Heart left ventricle (tissue), 16 donors: ENCODE data around the gene NEDD4L. TPM values are rescaled to one million over a fixed set of nuclear protein-coding genes. Genes with fewer than 3 reads are reported as not detected.

Source experiments
- ATAC-seq, 4 donors: fragments of 200-7000 bp; cut with Tn5 transposase; one replicate each; pipeline ENCODE4 v1.9.1; 2020 to 2022; ENCODE audit warnings: moderate library complexity in 4 of 4, mild to moderate bottlenecking in 3 of 4, moderate number of reproducible peaks in 1 of 4
- DNase-seq, 5 donors: peaks; one replicate each; pipeline ENCODE4 v3.0.0-alpha.2; 2020
- H3K27ac ChIP-seq, 12 donors: fragments of 200-600 bp; sonication (generic) in 4 of 12; one replicate each; pipeline versions ENCODE4 v1.5.0 to v1.8.0; 2016 to 2022; ENCODE audit warnings: mild to moderate bottlenecking in 2 of 12
- H3K27me3 ChIP-seq, 9 donors: fragments of 200-600 bp; sonication (generic) in 2 of 9; one replicate each; pipeline versions ENCODE4 v1.5.1 to v1.8.0; 2016 to 2022; ENCODE audit warnings: mild to moderate bottlenecking in 3 of 9
- H3K36me3 ChIP-seq, 9 donors: fragments of 200-600 bp; sonication (generic) in 2 of 9; one replicate each; pipeline versions ENCODE4 v1.5.0 to v1.8.0; 2018 to 2022; ENCODE audit warnings: mild to moderate bottlenecking in 2 of 9
- H3K4me1 ChIP-seq, 12 donors: fragments of 200-600 bp; sonication (generic) in 4 of 12; one replicate each; pipeline versions ENCODE4 v1.5.0 to v1.8.0; 2016 to 2022; ENCODE audit warnings: mild to moderate bottlenecking in 3 of 12
- H3K4me3 ChIP-seq, 12 donors: fragments of 200-600 bp; sonication (generic) in 4 of 12; one replicate each; pipeline versions ENCODE4 v1.5.0 to v1.8.0; 2017 to 2022; ENCODE audit warnings: mild to moderate bottlenecking in 9 of 12, moderate library complexity in 4 of 12
- H3K9me3 ChIP-seq, 12 donors: fragments of 200-600 bp; sonication (generic) in 4 of 12; one replicate each; pipeline versions ENCODE4 v1.5.0 to v1.8.0; 2016 to 2022; ENCODE audit warnings: mild to moderate bottlenecking in 1 of 12
- CTCF ChIP-seq, 12 donors: fragments of 200-600 bp; sonication (generic) in 4 of 12; IDR thresholded peaks; one replicate each; pipeline versions ENCODE4 v1.5.0 to v1.8.0; 2018 to 2022; ENCODE audit warnings: antibody characterized with exemption in 12 of 12, mild to moderate bottlenecking in 5 of 12
- POLR2A ChIP-seq, 2 donors: fragments of 450-650 bp; IDR thresholded peaks; one replicate each; pipeline ENCODE4 v1.6.1; 2017; ENCODE audit warnings: antibody characterized with exemption in 2 of 2, mild to moderate bottlenecking in 2 of 2, moderate library complexity in 2 of 2
- WGBS, 4 donors: extraction: QIAGEN DNeasy Blood & Tissue Kit in 2 of 4; methylation state at CpG; one replicate each; pipeline versions ENCODE4 v1.1.5 to v1.1.7; 2013 to 2018; 5-methylcytosine and 5-hydroxymethylcytosine counted together
- intact Hi-C, 10 donors: fragments of 100-400 bp; cut with DNase I; formaldehyde crosslinking; loops; one replicate each; pipeline versions ENCODE4 v1.11.1 to v1.14.2; 2022
- polyA plus RNA-seq, 2 donors: library from polyadenylated mRNA; stranded (reverse); fragments of 200-250 nt; gene quantifications; one replicate each; pipeline ENCODE4 v1.2.3, GENCODE V29; 2013
- total RNA-seq, 9 donors: library from RNA; depleted of rRNA in 2 of 9; stranded (reverse); fragments of >200 nt in 2 of 9; fragmentation: NEBNext Ultra II Directional in 3 of 9; extraction: Animal tissue kit (Norgen Biotek cat#: 25700) in 3 of 9; gene quantifications; one replicate each; pipeline versions ENCODE4 v1.1.0 to v1.2.4, GENCODE V29; 2016 to 2023
- donor health status: ischemic (EF 13 %, LVEDD 7.1; RV severe dilation, severe dysfunction).
- donor health status: healthy with polysubstance abuse.
- donor health status: DM: no; HTN: yes; CAD: no.
- donor health status: DM: no; HTN: no; CAD: no.
- donor health status: ischemic (EF 25% LVEDD 6.9; RV normal size, moderate dysfunction).
- donor health status: ischemic (EF 25% LVEDD 5.7; RV mildly dilated, moderate dysfunction).
- donor health status: healthy.
- donor health status: DM: yes; HTN: yes; CAD: no.
- donor health status: ischemic (EF 35%, LVEDD 5.7; RV mildly dilated, moderate dysfunction).
- donor health status: nonischemic (EF 11% LVEDD 7.7; RV severe dilation, severe dysfunction).
- donor health status: DM: yes; HTN: yes; CAD: no.
- donor health status: PGD.
- donor health status: ischemic (EF 29% LVEDD 5.4; RV normal size, mild dysfunction).
- donor health status: nonischemic (EF 23%, LVEDD 6.1; RV moderate dilation, normal function).

The NEDD4L gene
- total and polyA plus RNA-seq, 11 donors: 14.7 to 64.1 (median 51.7) TPM

- Histone ChIP-seq H3K36me3 (peaks cover 0 to 75% (median 29%) of the 10 kb centered on the region in 9 donors), H3K27me3 (no peaks in the 10 kb centered on the region), H3K27ac (no peak overlapping the region), H3K4me1 (peaks cover 0 to 6% (median 0%) of the 10 kb centered on the region in 12 donors), H3K9me3 (no peaks in the 10 kb centered on the region), H3K4me3 (no peak overlapping the region)
- TF ChIP-seq CTCF (IDR thresholded peaks at IDR 0.05) (no peak), POLR2A (IDR thresholded peaks at IDR 0.05) (no peak)
- WGBS, 4 donors: 88 to 91% (median 89%) methylated on average over 4 of the region's 4 CpGs
- intact Hi-C loops: no loop called here
- DNase-seq: no peak
- no peak for ATAC-seq
Measured at GRCh38 chr18:58354051-58354450, 310.0 kb downstream of the NEDD4L start.

GRCh38 chr18:58354791-58355190, 310.8 kb downstream of the NEDD4L start:
- H3K9me3 ChIP-seq: no peaks in the 10 kb centered on the region
- no peaks in the 10 kb centered on the region for H3K27me3 ChIP-seq
- WGBS, 4 donors: 87 to 92% (median 90%) methylated on average over 10 of the region's 10 CpGs
- no peaks in the 10 kb centered on the region for H3K4me1 ChIP-seq
- intact Hi-C loops: no loop called here
- H3K27ac ChIP-seq: no peak overlapping the region
- no peak for TF ChIP-seq POLR2A (IDR thresholded peaks at IDR 0.05)
- no peak for TF ChIP-seq CTCF (IDR thresholded peaks at IDR 0.05)
- peaks cover 0 to 74% (median 29%) of the 10 kb centered on the region in 9 donors for H3K36me3 ChIP-seq
- no peak for ATAC-seq
- H3K4me3 ChIP-seq: no peak overlapping the region
- DNase-seq: no peak

- H3K27ac ChIP-seq: no peak overlapping the region
- no peaks in the 10 kb centered on the region for H3K9me3 ChIP-seq
- H3K27me3 ChIP-seq: no peaks in the 10 kb centered on the region
- 91 to 93% (median 92%) methylated on average over 8 of the region's 8 CpGs for WGBS, 4 donors
- DNase-seq (no peak), ATAC-seq (no peak)
- peaks cover 0 to 72% (median 29%) of the 10 kb centered on the region in 9 donors for H3K36me3 ChIP-seq
- no peaks in the 10 kb centered on the region for H3K4me1 ChIP-seq
- intact Hi-C loops: no loop called here
- no peak for TF ChIP-seq POLR2A (IDR thresholded peaks at IDR 0.05)
- TF ChIP-seq CTCF (IDR thresholded peaks at IDR 0.05): no peak
- H3K4me3 ChIP-seq: no peak overlapping the region
Measured at GRCh38 chr18:58355243-58355642, 311.2 kb downstream of the NEDD4L start.

- Histone ChIP-seq H3K36me3 (peaks cover 0 to 50% (median 9%) of the 10 kb centered on the region in 9 donors), H3K9me3 (no peaks in the 10 kb centered on the region), H3K27ac (no peak overlapping the region), H3K27me3 (no peaks in the 10 kb centered on the region), H3K4me1 (peaks cover 0 to 21% (median 14%) of the 10 kb centered on the region in 12 donors), H3K4me3 (no peak overlapping the region)
- ATAC-seq (no peak), DNase-seq (no peak)
- intact Hi-C loops: no loop called here
- 93 to 96% (median 94%) methylated on average over 3 of the region's 3 CpGs for WGBS, 4 donors
- no peak for TF ChIP-seq CTCF (IDR thresholded peaks at IDR 0.05)
- TF ChIP-seq POLR2A (IDR thresholded peaks at IDR 0.05): no peak
Measured at GRCh38 chr18:58359218-58359617, 315.2 kb downstream of the NEDD4L start.
